ENCODE results near the gene FOSL1. TPM values are rescaled to one million over a fixed set of nuclear protein-coding genes. Genes with fewer than 3 reads are reported as not detected.

The FOSL1 gene
- total and polyA plus RNA-seq, 2 of the 13 experiments (the other 11 are each of a cell fraction or from before 2014, with no cell fraction given), result 4.0 to 4.1 TPM

- TF ChIP-seq, protein P1, sequence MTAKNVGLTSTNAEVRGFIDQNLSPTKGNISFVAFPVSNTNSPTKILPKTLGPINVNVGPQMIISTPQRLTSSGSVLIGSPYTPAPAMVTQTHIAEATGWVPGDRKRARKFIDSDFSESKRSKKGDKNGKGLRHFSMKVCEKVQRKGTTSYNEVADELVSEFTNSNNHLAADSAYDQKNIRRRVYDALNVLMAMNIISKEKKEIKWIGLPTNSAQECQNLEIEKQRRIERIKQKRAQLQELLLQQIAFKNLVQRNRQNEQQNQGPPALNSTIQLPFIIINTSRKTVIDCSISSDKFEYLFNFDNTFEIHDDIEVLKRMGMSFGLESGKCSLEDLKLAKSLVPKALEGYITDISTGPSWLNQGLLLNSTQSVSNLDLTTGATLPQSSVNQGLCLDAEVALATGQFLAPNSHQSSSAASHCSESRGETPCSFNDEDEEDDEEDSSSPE (CRISPR knock-in tag; IDR thresholded peaks at IDR 0.05), result peak; percentile 66
- TF ChIP-seq MLXIP (CRISPR knock-in tag; IDR thresholded peaks at IDR 0.05; ENCODE audit: borderline replicate concordance) (no peak), ZNF784 (CRISPR knock-in tag; IDR thresholded peaks at IDR 0.05; ENCODE audit: borderline replicate concordance) (0 out of 2 replicates have a peak, but pooled peaks have one; percentile 23), TOE1 (CRISPR knock-in tag; IDR thresholded peaks at IDR 0.05) (0 out of 2 replicates have a peak, but pooled peaks have one; percentile 13), ISX (CRISPR knock-in tag; conservative IDR thresholded peaks at IDR 0.05) (no peak), MEIS2 (CRISPR knock-in tag; IDR thresholded peaks at IDR 0.05) (no peak), ZNF605 (CRISPR knock-in tag; IDR thresholded peaks at IDR 0.05) (no peak; the same call in 1 of the 2 replicates), SRY (CRISPR knock-in tag; IDR thresholded peaks at IDR 0.05) (no peak), ZNF564 (CRISPR knock-in tag; IDR thresholded peaks at IDR 0.05) (no peak), EP300 (IDR thresholded peaks at IDR 0.05; ENCODE audit: low read depth in 2 of 2, low read length in 2 of 2) (no peak), EP300 (CRISPR knock-in tag; IDR thresholded peaks at IDR 0.05; ENCODE audit: borderline replicate concordance) (no peak), NONO (IDR thresholded peaks at IDR 0.05) (no peak), NONO (CRISPR knock-in tag; conservative IDR thresholded peaks at IDR 0.05) (no peak), AHR (CRISPR knock-in tag; IDR thresholded peaks at IDR 0.05) (no peak), KDM5A (IDR thresholded peaks at IDR 0.05; ENCODE audit: borderline replicate concordance, low read length) (no peak), GTF3A (CRISPR knock-in tag; conservative IDR thresholded peaks at IDR 0.05) (no peak), SATB2 (CRISPR knock-in tag; IDR thresholded peaks at IDR 0.05) (no peak)
- TF ChIP-seq, protein P2, sequence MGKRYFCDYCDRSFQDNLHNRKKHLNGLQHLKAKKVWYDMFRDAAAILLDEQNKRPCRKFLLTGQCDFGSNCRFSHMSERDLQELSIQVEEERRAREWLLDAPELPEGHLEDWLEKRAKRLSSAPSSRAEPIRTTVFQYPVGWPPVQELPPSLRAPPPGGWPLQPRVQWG (CRISPR knock-in tag; IDR thresholded peaks at IDR 0.05; ENCODE audit: borderline replicate concordance, low read depth), result no peak
- TF ChIP-seq, protein P3, sequence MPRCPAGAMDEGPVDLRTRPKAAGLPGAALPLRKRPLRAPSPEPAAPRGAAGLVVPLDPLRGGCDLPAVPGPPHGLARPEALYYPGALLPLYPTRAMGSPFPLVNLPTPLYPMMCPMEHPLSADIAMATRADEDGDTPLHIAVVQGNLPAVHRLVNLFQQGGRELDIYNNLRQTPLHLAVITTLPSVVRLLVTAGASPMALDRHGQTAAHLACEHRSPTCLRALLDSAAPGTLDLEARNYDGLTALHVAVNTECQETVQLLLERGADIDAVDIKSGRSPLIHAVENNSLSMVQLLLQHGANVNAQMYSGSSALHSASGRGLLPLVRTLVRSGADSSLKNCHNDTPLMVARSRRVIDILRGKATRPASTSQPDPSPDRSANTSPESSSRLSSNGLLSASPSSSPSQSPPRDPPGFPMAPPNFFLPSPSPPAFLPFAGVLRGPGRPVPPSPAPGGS (CRISPR knock-in tag; IDR thresholded peaks at IDR 0.05), result no peak
- TF ChIP-seq, protein P4, sequence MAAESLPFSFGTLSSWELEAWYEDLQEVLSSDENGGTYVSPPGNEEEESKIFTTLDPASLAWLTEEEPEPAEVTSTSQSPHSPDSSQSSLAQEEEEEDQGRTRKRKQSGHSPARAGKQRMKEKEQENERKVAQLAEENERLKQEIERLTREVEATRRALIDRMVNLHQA (CRISPR knock-in tag; IDR thresholded peaks at IDR 0.05), result no peak
- TF ChIP-seq, protein P5, sequence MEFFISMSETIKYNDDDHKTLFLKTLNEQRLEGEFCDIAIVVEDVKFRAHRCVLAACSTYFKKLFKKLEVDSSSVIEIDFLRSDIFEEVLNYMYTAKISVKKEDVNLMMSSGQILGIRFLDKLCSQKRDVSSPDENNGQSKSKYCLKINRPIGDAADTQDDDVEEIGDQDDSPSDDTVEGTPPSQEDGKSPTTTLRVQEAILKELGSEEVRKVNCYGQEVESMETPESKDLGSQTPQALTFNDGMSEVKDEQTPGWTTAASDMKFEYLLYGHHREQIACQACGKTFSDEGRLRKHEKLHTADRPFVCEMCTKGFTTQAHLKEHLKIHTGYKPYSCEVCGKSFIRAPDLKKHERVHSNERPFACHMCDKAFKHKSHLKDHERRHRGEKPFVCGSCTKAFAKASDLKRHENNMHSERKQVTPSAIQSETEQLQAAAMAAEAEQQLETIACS (CRISPR knock-in tag; IDR thresholded peaks at IDR 0.05), result no peak
These were observed 40.9 kb downstream of the FOSL1 start (continued) for GRCh38 chr11:65859095-65859811.
